ENCODE results near the gene SMURF1. TPM values are rescaled to one million over a fixed set of nuclear protein-coding genes. Genes with fewer than 3 reads are reported as not detected.

SMURF1 gene
- total and polyA plus RNA-seq, 2 experiments from 2014 or later: 12.4 to 21.7 TPM

GRCh38 chr7:99008181-99008631 lies 135.7 kb downstream of the SMURF1 start:
- no peaks in the 10 kb centered on the region for H3K9me3 ChIP-seq (ENCODE audit: low read depth)
- no peak overlapping the region for H2AFZ ChIP-seq
- no peaks in the 10 kb centered on the region for H3K36me3 ChIP-seq (replicated peaks; ENCODE audit: insufficient read depth, low read depth)
- no peak for DNase-seq (ENCODE audit: low spot score)
- H3K4me3 ChIP-seq: no peak overlapping the region
- no peaks in the 10 kb centered on the region for H3K4me1 ChIP-seq (ENCODE audit: insufficient read depth)
- no peaks in the 10 kb centered on the region for H3K79me2 ChIP-seq
- H3K4me2 ChIP-seq: no peak overlapping the region
- H3K27me3 ChIP-seq: no peaks in the 10 kb centered on the region
- no peaks in the 10 kb centered on the region for H4K20me1 ChIP-seq (ENCODE audit: insufficient read depth, poor library complexity, severe bottlenecking)
- H3K9me2 ChIP-seq (replicated peaks; ENCODE audit: insufficient read depth): no peaks in the 10 kb centered on the region
- no peak for TF ChIP-seq EZH2phosphoT487 (IDR thresholded peaks at IDR 0.05; ENCODE audit: low read depth, severe bottlenecking, unreplicated experiment)
- TF ChIP-seq CTCF (IDR thresholded peaks at IDR 0.05; ENCODE audit: poor library complexity): no peak
- TF ChIP-seq EZH2 (IDR thresholded peaks at IDR 0.05; ENCODE audit: borderline replicate concordance): no peak
- H3K27ac ChIP-seq: no peak overlapping the region
- 97% methylated on average over 23 of the region's 23 CpGs for WGBS (ENCODE audit: low lambda C conversion rate, missing lambda C conversion rate)

- no peaks in the 10 kb centered on the region for H3K9me2 ChIP-seq (replicated peaks; ENCODE audit: insufficient read depth)
- TF ChIP-seq CTCF (IDR thresholded peaks at IDR 0.05; ENCODE audit: poor library complexity) (no peak), EZH2 (IDR thresholded peaks at IDR 0.05; ENCODE audit: borderline replicate concordance) (no peak), EZH2phosphoT487 (IDR thresholded peaks at IDR 0.05; ENCODE audit: low read depth, severe bottlenecking, unreplicated experiment) (no peak)
- DNase-seq (ENCODE audit: low spot score): no peak
These were observed 137.0 kb downstream of the SMURF1 start for GRCh38 chr7:99006739-99007424.

GRCh38 chr7:99005776-99006175 lies 138.1 kb downstream of the SMURF1 start:
- no peaks in the 10 kb centered on the region for H3K79me2 ChIP-seq
- 97% methylated on average over 15 of the region's 15 CpGs for WGBS (ENCODE audit: low lambda C conversion rate, missing lambda C conversion rate)
- H3K4me2 ChIP-seq: no peak overlapping the region
- no peaks in the 10 kb centered on the region for H4K20me1 ChIP-seq (ENCODE audit: insufficient read depth, poor library complexity, severe bottlenecking)
- no peak for DNase-seq (ENCODE audit: low spot score)
- no peak overlapping the region for H2AFZ ChIP-seq
- H3K9me2 ChIP-seq (replicated peaks; ENCODE audit: insufficient read depth): no peaks in the 10 kb centered on the region
- TF ChIP-seq EZH2phosphoT487 (IDR thresholded peaks at IDR 0.05; ENCODE audit: low read depth, severe bottlenecking, unreplicated experiment): no peak
- TF ChIP-seq CTCF (IDR thresholded peaks at IDR 0.05; ENCODE audit: poor library complexity): no peak
- no peak for TF ChIP-seq EZH2 (IDR thresholded peaks at IDR 0.05; ENCODE audit: borderline replicate concordance)
- H3K4me3 ChIP-seq: no peak overlapping the region
- H3K4me1 ChIP-seq (ENCODE audit: insufficient read depth): no peaks in the 10 kb centered on the region
- no peaks in the 10 kb centered on the region for H3K27me3 ChIP-seq
- no peaks in the 10 kb centered on the region for H3K36me3 ChIP-seq (replicated peaks; ENCODE audit: insufficient read depth, low read depth)
- no peak overlapping the region for H3K27ac ChIP-seq
- no peaks in the 10 kb centered on the region for H3K9me3 ChIP-seq (ENCODE audit: low read depth)

More at GRCh38 chr7:99006739-99007424, 137.0 kb downstream of the SMURF1 start:
- Histone ChIP-seq H3K36me3 (replicated peaks; ENCODE audit: insufficient read depth, low read depth) (no peaks in the 10 kb centered on the region), H2AFZ (no peak overlapping the region), H3K4me3 (no peak overlapping the region), H3K4me1 (ENCODE audit: insufficient read depth) (no peaks in the 10 kb centered on the region), H4K20me1 (ENCODE audit: insufficient read depth, poor library complexity, severe bottlenecking) (no peaks in the 10 kb centered on the region), H3K27ac (no peak overlapping the region), H3K27me3 (no peaks in the 10 kb centered on the region), H3K79me2 (no peaks in the 10 kb centered on the region), H3K9me3 (ENCODE audit: low read depth) (no peaks in the 10 kb centered on the region), H3K4me2 (no peak overlapping the region)
- WGBS (ENCODE audit: low lambda C conversion rate, missing lambda C conversion rate): 97% methylated on average over 11 of the region's 11 CpGs

Measured in hepatocyte (in vitro differentiated cells).